Mesodermal cell (in vitro differentiated cells): ENCODE results near the gene SLMAP.
A peak's percentile ranks its signal among the peaks of the same experiment; 100 is the strongest.

Source experiments
- H3K27ac ChIP-seq: 2 replicates; pipeline ENCODE4 v1.7.0; 2013; ENCODE audit warnings: mild to moderate bottlenecking, low read depth, low read length, moderate library complexity; ENCODE audit not compliant: severe bottlenecking
- H3K36me3 ChIP-seq: 2 replicates; pipeline ENCODE4 v1.7.1; 2013; ENCODE audit warnings: mild to moderate bottlenecking, low read length, moderate library complexity; ENCODE audit not compliant: control insufficient read depth, insufficient read depth
- H3K4me1 ChIP-seq: one replicate; pipeline ENCODE4 v1.7.1; 2013; ENCODE audit warnings: mild to moderate bottlenecking, low read length; ENCODE audit not compliant: insufficient read depth, control insufficient read depth, poor library complexity, severe bottlenecking
- H3K4me3 ChIP-seq: 2 replicates; pipeline ENCODE4 v1.7.0; 2013; ENCODE audit warnings: low read length, control low read depth, mild to moderate bottlenecking; ENCODE audit not compliant: insufficient read depth, poor library complexity, severe bottlenecking; ENCODE audit errors: extremely low read depth
- H3K9me3 ChIP-seq: 2 replicates; pipeline ENCODE4 v1.7.1; 2013; ENCODE audit warnings: mild to moderate bottlenecking, low read length, moderate library complexity; ENCODE audit not compliant: control insufficient read depth
- WGBS, 2 experiments: methylation state at CpG; one replicate each; pipeline ENCODE4 v1.1.5; 2013; ENCODE audit warnings: missing lambda C conversion rate in 2 of 2; ENCODE audit not compliant: insufficient coverage in 2 of 2; 5-methylcytosine and 5-hydroxymethylcytosine counted together

Gene SLMAP

GRCh38 chr3:57729334-57730045 lies 26.6 kb upstream of the SLMAP start:
- 96 to 97% methylated on average over 6 to 9 of the region's 11 CpGs for WGBS, 2 experiments
- no peak overlapping the region for H3K4me3 ChIP-seq
- no peaks in the 10 kb centered on the region for H3K36me3 ChIP-seq
- H3K4me1 ChIP-seq: peaks cover 4% of the 10 kb centered on the region
- no peaks in the 10 kb centered on the region for H3K9me3 ChIP-seq
- H3K27ac ChIP-seq: no peak overlapping the region

DNA sequence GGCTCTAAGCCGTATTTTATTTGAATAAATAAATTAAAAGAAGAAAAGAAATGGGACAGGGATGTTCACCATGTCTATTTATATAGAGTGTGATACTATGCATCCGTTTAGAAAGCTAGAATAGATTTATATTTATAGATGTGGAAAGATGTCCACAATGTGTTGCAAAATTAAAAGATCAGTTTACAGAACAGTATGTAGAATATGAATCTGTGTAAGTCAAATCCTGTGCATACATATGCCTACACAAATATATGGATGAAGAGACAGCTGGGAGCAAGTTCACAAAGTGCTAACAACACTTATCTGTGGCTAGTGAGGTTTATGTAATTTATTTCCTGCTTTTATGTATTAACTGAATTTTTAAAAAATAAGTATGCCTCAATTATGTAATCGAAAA lies 25.4 kb upstream of the SLMAP start:
- Histone ChIP-seq H3K27ac (no peak overlapping the region), H3K4me1 (peaks cover 4% of the 10 kb centered on the region), H3K4me3 (no peak overlapping the region), H3K36me3 (no peaks in the 10 kb centered on the region), H3K9me3 (no peaks in the 10 kb centered on the region)
- WGBS, 2 experiments: 60 to 90% methylated on average over 1 of the region's 3 CpGs

DNA sequence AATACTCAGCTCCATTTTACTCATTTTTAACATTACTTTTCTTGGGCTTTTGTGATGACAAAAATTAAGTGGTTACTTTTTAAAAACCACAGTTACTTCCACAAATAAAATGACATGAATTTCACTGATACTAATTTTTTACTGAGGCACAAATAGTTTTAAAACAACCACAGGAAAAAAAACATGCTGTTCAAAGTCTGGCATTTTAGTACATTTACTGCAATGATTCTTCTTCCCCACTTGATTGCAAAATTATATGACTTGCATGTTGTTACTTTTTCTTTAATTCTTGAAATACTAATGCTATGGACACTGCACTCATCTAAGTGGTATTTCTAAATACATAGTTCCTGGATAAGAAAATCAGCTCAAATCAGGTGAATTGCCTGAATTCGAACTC lies 24.8 kb upstream of the SLMAP start:
- no peaks in the 10 kb centered on the region for H3K36me3 ChIP-seq
- no peak overlapping the region for H3K4me3 ChIP-seq
- WGBS, 2 experiments: no CpG with 5 or more reads among the region's 1 CpG
- no peak overlapping the region for H3K27ac ChIP-seq
- peaks cover 4% of the 10 kb centered on the region for H3K4me1 ChIP-seq
- no peaks in the 10 kb centered on the region for H3K9me3 ChIP-seq

GRCh38 chr3:57733790-57734189 lies 22.3 kb upstream of the SLMAP start:
- WGBS, 2 experiments: 91 to 92% methylated on average over 2 of the region's 2 CpGs
- Histone ChIP-seq H3K4me1 (peaks cover 4% of the 10 kb centered on the region), H3K36me3 (no peaks in the 10 kb centered on the region), H3K4me3 (no peak overlapping the region), H3K9me3 (no peaks in the 10 kb centered on the region), H3K27ac (peak overlapping the region; percentile 64)

- Histone ChIP-seq H3K4me3 (no peak overlapping the region), H3K36me3 (no peaks in the 10 kb centered on the region), H3K4me1 (peaks cover 4% of the 10 kb centered on the region), H3K27ac (no peak overlapping the region), H3K9me3 (no peaks in the 10 kb centered on the region)
- 76 to 82% methylated on average over 1 of the region's 2 CpGs for WGBS, 2 experiments
Measured at GRCh38 chr3:57735405-57735804, 20.7 kb upstream of the SLMAP start.

- H3K4me1 ChIP-seq: peaks cover 4% of the 10 kb centered on the region
- no peaks in the 10 kb centered on the region for H3K36me3 ChIP-seq
- WGBS, 2 experiments: 84 to 94% methylated on average over 2 to 4 of the region's 7 CpGs
- no peak overlapping the region for H3K4me3 ChIP-seq
- no peaks in the 10 kb centered on the region for H3K9me3 ChIP-seq
- no peak overlapping the region for H3K27ac ChIP-seq
Measured at GRCh38 chr3:57737840-57738239, 18.3 kb upstream of the SLMAP start.

- H3K27ac ChIP-seq: no peak overlapping the region
- H3K4me3 ChIP-seq: no peak overlapping the region
- H3K4me1 ChIP-seq: peaks cover 4% of the 10 kb centered on the region
- H3K9me3 ChIP-seq: no peaks in the 10 kb centered on the region
- no peaks in the 10 kb centered on the region for H3K36me3 ChIP-seq
- WGBS, 2 experiments: 96 to 98% methylated on average over 5 of the region's 5 CpGs
Measured at GRCh38 chr3:57738391-57738790, 17.7 kb upstream of the SLMAP start.

DNA sequence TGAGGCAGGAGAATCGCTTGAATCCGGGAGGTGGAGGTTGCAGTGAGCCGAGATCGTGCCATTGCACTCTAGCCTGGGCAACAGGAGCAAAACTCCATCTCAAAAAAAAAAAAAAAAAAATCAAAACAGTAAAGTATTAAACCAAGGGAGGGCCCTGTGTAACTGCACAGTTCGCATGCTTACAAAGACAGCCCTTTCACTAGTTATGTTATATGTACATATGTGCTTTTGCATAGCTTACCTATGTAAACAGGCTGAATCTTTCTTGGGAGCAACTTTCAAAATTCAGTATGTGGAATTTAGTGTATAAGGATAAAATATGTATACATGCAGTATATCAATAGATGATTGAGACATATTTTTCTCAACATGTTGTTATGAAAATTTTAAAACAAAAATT lies 16.1 kb upstream of the SLMAP start:
- Histone ChIP-seq H3K4me3 (no peak overlapping the region), H3K4me1 (no peaks in the 10 kb centered on the region), H3K27ac (no peak overlapping the region), H3K9me3 (no peaks in the 10 kb centered on the region), H3K36me3 (no peaks in the 10 kb centered on the region)
- no CpG with 5 or more reads among the region's 5 CpGs for WGBS, 2 experiments

GRCh38 chr3:57743496-57743895 lies 12.6 kb upstream of the SLMAP start:
- H3K27ac ChIP-seq: no peak overlapping the region
- H3K36me3 ChIP-seq: no peaks in the 10 kb centered on the region
- H3K4me1 ChIP-seq: no peaks in the 10 kb centered on the region
- no peaks in the 10 kb centered on the region for H3K9me3 ChIP-seq
- WGBS, 2 experiments: 100% methylated on average over 1 of the region's 1 CpG
- H3K4me3 ChIP-seq: no peak overlapping the region

DNA sequence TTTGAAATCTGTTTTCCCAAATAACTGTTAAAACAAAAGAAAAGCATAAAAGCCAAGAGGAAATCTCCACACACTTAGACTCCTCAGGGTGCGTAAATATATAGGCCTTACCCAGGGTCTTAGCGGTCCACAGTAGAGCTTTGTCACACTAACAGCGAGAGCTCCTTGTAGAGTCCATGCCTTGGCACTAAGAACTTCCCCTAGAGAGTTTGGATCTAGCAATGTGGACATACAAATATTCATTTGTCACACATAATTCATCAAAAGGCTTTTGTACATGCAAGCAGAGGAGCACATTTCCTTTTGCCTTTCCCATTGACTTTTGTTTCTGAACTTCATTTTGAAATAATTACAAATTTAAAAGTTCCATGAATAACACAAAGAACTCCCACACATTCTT lies 11.0 kb upstream of the SLMAP start:
- H3K9me3 ChIP-seq: no peaks in the 10 kb centered on the region
- H3K36me3 ChIP-seq: no peaks in the 10 kb centered on the region
- no peaks in the 10 kb centered on the region for H3K4me1 ChIP-seq
- no peak overlapping the region for H3K27ac ChIP-seq
- H3K4me3 ChIP-seq: no peak overlapping the region
- 93% methylated on average over 3 of the region's 3 CpGs; no CpG with 5 or more reads in 1 of the 2 experiments for WGBS, 2 experiments

DNA sequence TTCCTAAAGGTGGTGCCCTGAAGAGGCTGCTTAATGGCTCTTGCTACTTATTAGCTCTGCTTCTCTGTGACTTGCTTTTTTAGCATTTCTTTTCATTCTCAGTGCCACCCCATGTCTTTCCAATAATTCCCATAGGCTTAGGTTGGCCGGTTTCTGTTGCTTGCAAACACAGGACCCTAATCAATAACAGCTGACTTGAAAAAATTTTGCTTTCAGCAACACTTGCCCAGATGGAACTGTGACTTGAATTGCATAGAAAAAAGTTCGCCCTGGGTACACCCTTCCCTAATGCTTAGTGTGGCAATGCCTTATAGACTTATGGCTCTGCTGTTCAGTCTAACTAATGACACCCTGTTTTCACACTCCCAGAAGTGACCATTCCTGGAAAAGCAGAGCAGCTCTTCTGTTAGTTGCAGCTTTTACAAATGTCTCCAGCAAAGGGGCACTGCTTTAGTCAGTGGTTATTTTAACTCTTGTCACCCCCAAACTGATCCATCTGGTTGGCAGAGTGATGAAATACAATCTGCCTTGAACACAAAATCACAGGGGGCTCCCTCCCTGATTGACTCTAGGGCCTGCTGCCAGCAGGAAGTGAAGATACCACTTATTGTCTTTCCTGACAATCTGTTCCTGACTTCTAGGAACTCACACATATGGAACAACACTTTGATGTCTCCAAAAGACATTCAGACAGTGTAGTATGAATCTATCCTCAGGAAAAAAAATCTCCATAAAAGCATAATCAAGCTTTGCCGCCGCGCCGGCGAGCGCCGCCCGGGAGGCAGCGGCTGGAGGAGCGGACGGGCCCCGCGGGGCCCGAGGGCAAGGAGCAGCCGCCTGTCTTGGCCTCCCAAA lies 9.7 kb upstream of the SLMAP start:
- Histone ChIP-seq H3K36me3 (no peaks in the 10 kb centered on the region), H3K4me3 (no peak overlapping the region), H3K27ac (no peak overlapping the region), H3K9me3 (no peaks in the 10 kb centered on the region), H3K4me1 (no peaks in the 10 kb centered on the region)
- 88 to 96% methylated on average over 5 to 14 of the region's 17 CpGs for WGBS, 2 experiments
